ENCODE results near the gene BGN. TPM values are rescaled to one million over a fixed set of nuclear protein-coding genes. Genes with fewer than 3 reads are reported as not detected.

The BGN gene
- total RNA-seq, 1 experiment from 2014 or later: not detected

GRCh38 chrX:153504445-153505016 lies 9.8 kb downstream of the BGN start:
- Histone ChIP-seq H3K27ac (ENCODE audit: low read length) (no peak overlapping the region), H3K27me3 (ENCODE audit: low read length) (no peaks in the 10 kb centered on the region), H3K79me2 (ENCODE audit: low read length) (no peaks in the 10 kb centered on the region), H3K4me2 (ENCODE audit: low read length) (no peak overlapping the region), H3K4me3 (ENCODE audit: low read length) (no peak overlapping the region), H3K9me2 (replicated peaks; ENCODE audit: low read length) (no peaks in the 10 kb centered on the region), H3K9ac (ENCODE audit: low read length) (no peak overlapping the region), H3K4me1 (ENCODE audit: insufficient read depth, low read length) (no peaks in the 10 kb centered on the region), H3F3A (ENCODE audit: low read length, unreplicated experiment) (no peaks in the 10 kb centered on the region), H4K20me1 (ENCODE audit: low read length) (no peaks in the 10 kb centered on the region), H3K9me3 (ENCODE audit: low read length) (no peaks in the 10 kb centered on the region), H2AFZ (ENCODE audit: low read length) (no peak overlapping the region), H3K36me3 (ENCODE audit: low read depth, low read length) (no peaks in the 10 kb centered on the region)
- DNase-seq: no peak
- no peak for ATAC-seq
- ChIA-PET CTCF (no interaction called here), POLR2A (ENCODE audit: unreplicated experiment) (no interaction called here)
- no TSS peak for BruUV-seq (replicated peaks)
- TF ChIP-seq EZH2phosphoT487 (IDR thresholded peaks at IDR 0.05; ENCODE audit: borderline replicate concordance, low read length): no peak
- peak; percentile 17; the same call in 1 of the 2 replicates for TF ChIP-seq CTCF (conservative IDR thresholded peaks at IDR 0.05; ENCODE audit: low read depth, low read length)
- no peak for TF ChIP-seq EZH2 (IDR thresholded peaks at IDR 0.05; ENCODE audit: low read length, unreplicated experiment)
- intact Hi-C loops (cut with micrococcal nuclease): no loop called here

- intact Hi-C loops (cut with micrococcal nuclease): no loop called here
These were observed 10.6 kb downstream of the BGN start for GRCh38 chrX:153505361-153505760.

More at GRCh38 chrX:153505361-153505760, 10.6 kb downstream of the BGN start:
- no TSS peak for BruUV-seq (replicated peaks)
- H3K9ac ChIP-seq (ENCODE audit: low read length): no peak overlapping the region
- no peaks in the 10 kb centered on the region for H3K36me3 ChIP-seq (ENCODE audit: low read depth, low read length)
- no peak for DNase-seq
- H3K27ac ChIP-seq (ENCODE audit: low read length): no peak overlapping the region
- no peak overlapping the region for H3K4me3 ChIP-seq (ENCODE audit: low read length)
- ATAC-seq: no peak
- H3K4me1 ChIP-seq (ENCODE audit: insufficient read depth, low read length): no peaks in the 10 kb centered on the region
- ChIA-PET POLR2A (ENCODE audit: unreplicated experiment) (no interaction called here), CTCF (no interaction called here)
- TF ChIP-seq EZH2 (IDR thresholded peaks at IDR 0.05; ENCODE audit: low read length, unreplicated experiment) (no peak), EZH2phosphoT487 (IDR thresholded peaks at IDR 0.05; ENCODE audit: borderline replicate concordance, low read length) (no peak), CTCF (conservative IDR thresholded peaks at IDR 0.05; ENCODE audit: low read depth, low read length) (no peak)
- H3F3A ChIP-seq (ENCODE audit: low read length, unreplicated experiment): no peaks in the 10 kb centered on the region
- H3K9me3 ChIP-seq (ENCODE audit: low read length): no peaks in the 10 kb centered on the region
- H3K27me3 ChIP-seq (ENCODE audit: low read length): no peaks in the 10 kb centered on the region
- H3K9me2 ChIP-seq (replicated peaks; ENCODE audit: low read length): no peaks in the 10 kb centered on the region
- H3K79me2 ChIP-seq (ENCODE audit: low read length): no peaks in the 10 kb centered on the region
- H4K20me1 ChIP-seq (ENCODE audit: low read length): no peaks in the 10 kb centered on the region
- no peak overlapping the region for H2AFZ ChIP-seq (ENCODE audit: low read length)
- H3K4me2 ChIP-seq (ENCODE audit: low read length): no peak overlapping the region
